GM21786 (cell line): ENCODE data around the gene SYNGAP1.
"Not testable (repeated sequence)": the region's sequence is repeated elsewhere in the genome, so short reads cannot be mapped to it uniquely, and the experiment has no call there.

Source experiments
- ATAC-seq: cut with Tn5 transposase; IDR thresholded peaks from one replicate; pipeline ENCODE4 v1.9.1; 2021; ENCODE audit not compliant: unreplicated experiment

Gene SYNGAP1

DNA sequence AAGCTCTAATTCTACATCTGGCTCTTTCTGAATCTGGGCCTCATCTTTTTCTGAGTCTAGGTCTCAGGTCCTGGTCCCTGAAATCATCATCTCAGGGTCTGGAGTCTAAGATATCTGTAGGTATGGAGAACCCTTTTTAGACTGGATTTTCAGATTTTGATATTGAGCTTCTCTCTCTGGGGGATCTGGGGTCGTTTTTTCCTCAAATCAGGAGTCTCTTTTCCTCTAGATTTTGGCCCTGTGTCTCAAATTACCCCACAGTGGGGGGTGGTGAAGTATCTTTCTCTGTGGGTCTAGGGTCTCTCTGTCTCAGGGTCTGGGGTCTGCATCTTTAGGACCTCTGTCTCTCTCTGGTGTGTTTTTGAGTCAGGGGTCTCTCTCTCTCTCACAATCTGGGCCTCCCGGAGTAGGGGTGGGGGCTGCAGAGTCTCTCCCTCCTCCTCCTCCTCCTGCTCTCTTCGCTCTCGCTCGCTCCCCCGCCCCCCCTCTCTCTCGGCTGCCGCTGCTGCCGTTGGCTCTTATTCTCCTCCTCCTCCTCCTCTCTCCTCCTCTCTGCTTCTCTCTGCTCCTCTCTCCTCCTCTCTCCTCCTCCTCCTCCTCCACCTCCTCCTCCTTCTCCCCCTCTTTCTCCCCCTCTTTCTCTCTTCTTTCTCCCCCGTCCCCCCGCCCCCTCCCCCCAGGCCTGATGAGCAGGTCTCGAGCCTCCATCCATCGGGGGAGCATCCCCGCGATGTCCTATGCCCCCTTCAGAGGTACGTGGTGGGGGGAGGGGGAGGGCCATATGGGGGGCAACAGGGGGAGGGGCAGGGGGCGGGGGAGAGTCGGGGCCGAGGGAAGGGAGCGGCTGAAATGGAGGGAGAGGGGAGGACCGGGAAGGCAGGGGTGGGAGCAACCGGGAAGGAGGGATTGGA is at the start of gene SYNGAP1:
Gene SYNGAP1 (plus strand): TSS at position 486 of the 911 bp plus-strand sequence. CDS start 200 bp downstream, at position 686.
- ATAC-seq: no peak

DNA sequence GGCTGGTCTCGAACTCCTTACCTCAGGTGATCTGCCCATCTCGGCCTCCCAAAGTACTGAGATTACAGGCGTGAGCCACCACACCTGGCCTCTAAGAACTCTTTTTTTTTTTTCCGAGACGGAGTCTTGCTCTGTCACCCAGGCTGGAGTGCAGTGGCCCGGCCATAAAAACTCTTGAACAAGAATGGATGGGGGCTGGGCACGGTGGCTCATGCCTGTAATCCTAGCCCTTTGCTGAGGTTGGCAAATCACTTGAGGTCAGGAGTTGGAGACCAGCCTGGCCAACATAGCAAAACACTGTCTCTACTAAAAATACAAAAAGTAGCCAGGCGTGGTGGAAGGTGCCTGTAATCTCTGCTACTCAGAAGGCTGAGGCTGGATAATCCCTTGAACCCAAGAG is 48.0 kb upstream of the SYNGAP1 start:
- not testable (repeated sequence) for ATAC-seq

GRCh38 chr6:33372526-33373123 is 47.2 kb upstream of the SYNGAP1 start:
- ATAC-seq: no peak

- no peak for ATAC-seq
These were observed 45.6 kb upstream of the SYNGAP1 start for GRCh38 chr6:33373960-33374910.

DNA sequence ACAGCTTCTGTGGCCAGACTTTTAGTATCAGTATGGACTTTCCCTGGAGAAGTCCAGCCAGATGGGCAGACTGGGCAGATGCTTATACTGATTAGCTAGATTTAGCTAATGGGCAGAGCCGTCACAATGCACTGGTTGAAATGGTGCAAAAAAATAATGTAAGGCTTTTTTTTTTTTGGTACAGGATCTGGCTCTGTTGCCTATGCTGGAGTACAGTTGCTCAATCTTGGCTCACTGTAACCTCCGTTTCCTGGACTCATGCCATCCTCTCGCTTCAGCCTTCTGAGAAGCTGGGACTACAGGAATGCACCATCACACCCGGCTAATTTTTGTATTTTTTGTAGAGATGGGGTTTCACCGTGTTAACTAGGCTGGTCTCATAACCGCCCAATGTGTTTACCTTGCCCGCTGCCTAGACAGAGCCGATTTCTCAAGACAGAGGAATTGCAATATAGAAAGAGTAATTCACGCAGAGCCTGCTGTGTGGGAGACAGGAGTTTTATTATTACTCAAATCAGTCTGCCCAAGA is 44.7 kb upstream of the SYNGAP1 start:
- ATAC-seq: no peak

GRCh38 chr6:33377171-33377570 is 42.7 kb upstream of the SYNGAP1 start:
- ATAC-seq: no peak

DNA sequence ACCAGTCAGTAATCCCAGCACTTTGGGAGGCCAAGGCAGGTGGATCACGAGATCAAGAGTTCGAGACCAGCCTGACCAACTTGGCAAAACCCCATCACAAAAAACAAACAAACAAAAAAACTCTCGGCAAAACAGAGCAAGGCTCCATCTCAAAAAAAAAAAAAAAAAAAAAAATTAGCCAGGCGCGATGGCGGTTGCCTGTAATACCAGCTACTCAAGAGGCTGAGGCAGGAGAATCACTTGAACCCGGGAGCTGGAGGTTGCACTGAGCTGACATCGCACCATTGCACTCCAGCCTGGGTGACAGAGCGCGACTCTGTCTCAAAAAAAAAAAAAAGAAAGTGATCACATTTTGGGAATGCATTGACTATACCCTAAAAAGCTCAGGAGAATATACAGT is 40.7 kb upstream of the SYNGAP1 start:
- not testable (repeated sequence) for ATAC-seq

- ATAC-seq: no peak
These were observed 39.4 kb upstream of the SYNGAP1 start for GRCh38 chr6:33380272-33380981.

DNA sequence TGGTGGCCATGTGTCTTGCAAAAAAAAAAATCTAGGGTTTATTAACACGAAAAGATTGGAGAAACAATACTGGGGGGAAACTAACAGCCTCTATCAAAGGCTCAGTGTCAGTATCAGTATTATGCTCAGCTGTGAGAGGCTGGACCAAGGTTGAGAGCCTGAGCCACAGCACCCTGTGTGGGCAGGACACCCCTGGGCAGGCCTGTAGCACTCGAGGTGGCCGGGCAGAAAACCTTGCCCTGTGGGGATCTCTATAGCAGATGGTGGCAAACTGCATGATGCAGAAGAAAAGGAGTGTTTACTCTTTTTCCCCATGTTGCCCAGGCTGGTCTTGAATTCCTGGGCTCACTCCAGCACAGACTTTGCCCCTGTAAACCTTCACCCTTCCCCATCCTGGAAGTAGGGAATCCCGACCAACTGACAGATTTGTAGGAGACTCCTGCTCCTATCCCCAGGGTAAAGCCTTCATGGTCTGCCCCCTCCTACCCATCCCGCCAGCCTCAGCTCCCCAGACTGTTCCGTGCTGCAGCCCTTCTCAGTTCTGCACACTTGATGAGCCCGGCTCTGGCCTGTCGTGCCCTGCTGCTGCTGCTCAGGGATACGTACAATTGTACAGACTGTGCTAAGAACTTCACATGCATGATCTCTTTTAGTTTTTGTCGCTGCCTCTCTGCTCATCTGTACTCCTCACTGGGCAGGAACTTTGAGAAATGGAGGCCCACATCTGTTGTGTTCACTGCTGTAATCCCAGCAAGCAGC is 36.3 kb upstream of the SYNGAP1 start:
- ATAC-seq: no peak

DNA sequence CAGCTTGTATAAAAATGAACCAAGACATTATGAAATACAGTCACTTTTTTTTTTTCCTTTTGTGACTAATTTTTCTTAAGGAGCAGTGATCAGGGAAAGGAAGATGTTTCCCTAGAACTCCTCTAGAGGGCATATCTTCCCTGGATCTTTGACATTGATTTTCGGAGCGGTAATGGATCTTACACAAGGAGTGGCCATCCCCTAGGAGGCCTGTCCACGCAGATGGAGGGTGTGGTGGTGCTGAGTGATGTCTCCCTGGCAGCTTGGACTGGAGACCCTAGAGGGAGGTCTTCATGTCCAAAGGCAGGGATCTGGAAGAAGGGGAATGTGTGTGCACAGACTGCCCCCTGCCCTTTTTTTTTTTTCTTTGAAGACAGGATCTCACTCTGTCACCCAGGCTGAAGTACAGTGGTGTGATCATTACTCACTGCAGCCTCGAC is 35.3 kb upstream of the SYNGAP1 start:
- no peak for ATAC-seq

GRCh38 chr6:33390173-33390572 is 29.7 kb upstream of the SYNGAP1 start:
- ATAC-seq: no peak

GRCh38 chr6:33390767-33391277 is 29.0 kb upstream of the SYNGAP1 start:
- no peak for ATAC-seq

- peak; percentile 85 for ATAC-seq
These were observed 28.5 kb upstream of the SYNGAP1 start, which contains the start of gene KIFC1 for GRCh38 chr6:33391278-33391921. Gene KIFC1 (plus strand): TSS chr6:33391823. CDS start chr6:33391986, 163 bp downstream.

GRCh38 chr6:33391922-33392594 is 27.8 kb upstream of the SYNGAP1 start:
- ATAC-seq: no peak

DNA sequence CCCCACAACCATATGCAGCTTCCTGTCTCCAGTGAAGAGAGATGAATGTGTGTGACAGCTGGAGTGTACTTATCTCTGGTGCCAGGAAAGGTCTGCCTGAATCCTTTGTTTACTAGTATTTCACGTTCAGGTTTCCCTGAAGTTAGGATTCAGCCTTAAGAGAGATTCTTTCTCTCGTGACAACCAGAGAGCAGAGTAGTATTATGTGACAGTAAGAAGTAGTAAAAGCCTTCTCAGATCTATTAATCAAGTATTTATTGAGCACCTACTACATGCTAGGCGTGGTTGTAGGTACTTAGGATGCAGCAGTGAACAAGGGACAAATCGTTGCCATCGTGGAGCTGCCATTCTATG is 27.3 kb upstream of the SYNGAP1 start:
- no peak for ATAC-seq

GRCh38 chr6:33392979-33393378 is 26.9 kb upstream of the SYNGAP1 start:
- no peak for ATAC-seq

- no peak for ATAC-seq
These were observed 22.3 kb upstream of the SYNGAP1 start for GRCh38 chr6:33397541-33397940.

DNA sequence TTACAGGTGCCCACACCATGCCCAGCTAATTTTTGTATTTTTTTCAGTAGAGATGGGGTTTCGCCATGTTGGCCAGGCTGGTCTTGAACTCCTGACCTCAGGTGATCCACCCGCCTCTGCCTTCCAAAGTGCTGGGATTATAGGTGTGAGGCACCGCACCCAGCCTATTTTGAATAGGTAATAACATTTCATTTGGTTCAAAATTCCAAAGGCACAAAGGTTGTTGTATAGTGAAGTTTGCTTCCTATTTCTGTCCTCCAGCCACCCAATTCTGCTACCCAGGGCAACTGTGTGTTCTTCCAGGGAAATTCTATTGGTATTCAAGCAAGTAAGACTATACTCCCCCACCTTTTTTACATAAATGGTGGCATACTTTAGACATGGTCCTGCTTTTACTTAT is 21.3 kb upstream of the SYNGAP1 start:
- not testable (repeated sequence) for ATAC-seq
